GM19240 (cell line): ENCODE data around the gene ST7L.
"Not testable (repeated sequence)": the region's sequence is repeated elsewhere in the genome, so short reads cannot be mapped to it uniquely, and the experiment has no call there.

ENCODE experiments used
- DNase-seq: peaks from one replicate; pipeline ENCODE4 v3.0.0; 2011; ENCODE audit warnings: low spot score; ENCODE audit not compliant: insufficient read length

Gene ST7L

GRCh38 chr1:112501810-112502641 lies 116.9 kb downstream of the ST7L start:
- DNase-seq = no peak

- DNase-seq = no peak
Measured at GRCh38 chr1:112496290-112496689, 122.7 kb downstream of the ST7L start.

GRCh38 chr1:112493351-112493750 lies 125.6 kb downstream of the ST7L start:
- DNase-seq = no peak

GRCh38 chr1:112492076-112492475 lies 126.9 kb downstream of the ST7L start:
- DNase-seq = no peak

- no peak for DNase-seq
Measured at GRCh38 chr1:112488141-112488540, 130.8 kb downstream of the ST7L start.

GRCh38 chr1:112487686-112488085 lies 131.3 kb downstream of the ST7L start:
- not testable (repeated sequence) for DNase-seq

- DNase-seq = not testable (repeated sequence)
Measured at GRCh38 chr1:112486063-112486462, 132.9 kb downstream of the ST7L start.

GRCh38 chr1:112478314-112478713 lies 140.6 kb downstream of the ST7L start:
- DNase-seq = no peak

- DNase-seq = no peak
Measured at GRCh38 chr1:112477550-112477949, 141.4 kb downstream of the ST7L start.
